Left lobe of liver (tissue), 2 donors: ENCODE results near the gene RAB3B. TPM values are rescaled to one million over a fixed set of nuclear protein-coding genes. Genes with fewer than 3 reads are reported as not detected.
"Not testable (repeated sequence)": the region's sequence is repeated elsewhere in the genome, so short reads cannot be mapped to it uniquely, and the experiment has no call there.

Experiments
- ATAC-seq: fragments of 200-7000 bp; cut with Tn5 transposase; one replicate; pipeline ENCODE4 v1.9.1; 2020; ENCODE audit warnings: mild to moderate bottlenecking, moderate library complexity
- DNase-seq: peaks from one replicate; pipeline ENCODE4 v3.0.0-alpha.2; 2020; ENCODE audit warnings: low spot score
- total RNA-seq: library from RNA; stranded (reverse); gene quantifications from one replicate; pipeline ENCODE4 v1.2.1, GENCODE V29; 2021
- donor health status: DM: no; HTN: no; CAD: no; lungs with moderate emphysema.
- donor health status: DM: no; HTN: yes; CAD: no.

RAB3B gene, protein sequence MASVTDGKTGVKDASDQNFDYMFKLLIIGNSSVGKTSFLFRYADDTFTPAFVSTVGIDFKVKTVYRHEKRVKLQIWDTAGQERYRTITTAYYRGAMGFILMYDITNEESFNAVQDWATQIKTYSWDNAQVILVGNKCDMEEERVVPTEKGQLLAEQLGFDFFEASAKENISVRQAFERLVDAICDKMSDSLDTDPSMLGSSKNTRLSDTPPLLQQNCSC
- 0.15 TPM for total RNA-seq

DNA sequence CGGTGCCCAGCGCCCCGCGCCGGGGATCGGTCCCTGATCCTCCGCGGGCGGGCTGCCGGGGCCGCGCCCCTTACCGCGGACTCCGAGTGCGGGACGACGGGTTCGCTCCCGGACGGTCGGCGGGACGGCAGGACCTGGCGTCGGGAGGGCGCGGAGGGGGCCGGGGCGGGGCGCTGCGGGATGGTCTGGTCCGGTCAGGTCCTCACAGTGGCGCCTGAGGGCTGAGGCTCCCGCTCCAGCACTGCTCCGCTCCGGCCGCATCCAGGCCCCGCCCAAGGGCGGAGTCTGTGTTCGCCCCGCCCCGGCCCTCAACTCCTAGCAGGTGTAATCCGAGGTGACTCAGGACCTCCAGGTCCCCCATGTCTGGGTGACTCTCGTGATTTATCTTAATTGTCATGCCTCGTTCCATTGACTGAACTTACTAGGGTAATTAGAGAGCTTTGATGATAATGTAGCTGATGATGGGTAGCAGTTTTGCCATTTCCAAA, at the start of gene RAB3B:
TSS of gene RAB3B (minus strand) at position 223 of the 488 bp plus-strand sequence. CDS start 13,583 bp downstream, outside the sequence.
- ATAC-seq, result peak; percentile 94

DNA sequence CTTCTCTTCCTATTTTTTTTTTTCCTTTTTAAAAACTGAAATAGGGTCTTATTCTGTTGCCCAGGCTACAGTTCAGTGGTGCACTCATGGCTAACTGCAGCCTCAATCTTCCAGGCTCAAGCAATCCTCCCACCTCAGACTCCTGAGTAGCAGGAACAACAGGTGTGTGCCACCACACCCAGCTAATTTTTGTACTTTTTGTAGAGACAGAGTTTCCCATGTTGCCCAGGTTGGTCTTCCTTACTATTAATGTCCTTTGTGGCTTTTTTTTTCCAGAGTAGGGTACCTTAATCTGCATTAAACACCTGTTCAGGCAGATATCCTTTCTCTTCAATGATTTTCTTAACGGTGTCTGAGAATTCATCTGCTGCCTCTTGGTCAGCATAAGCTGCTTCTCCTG, 47.4 kb upstream of the RAB3B start:
- DNase-seq (no peak), ATAC-seq (no peak)

More for the DNA sequence above, at the start of gene RAB3B:
- peak; percentile 51 for DNase-seq

DNA sequence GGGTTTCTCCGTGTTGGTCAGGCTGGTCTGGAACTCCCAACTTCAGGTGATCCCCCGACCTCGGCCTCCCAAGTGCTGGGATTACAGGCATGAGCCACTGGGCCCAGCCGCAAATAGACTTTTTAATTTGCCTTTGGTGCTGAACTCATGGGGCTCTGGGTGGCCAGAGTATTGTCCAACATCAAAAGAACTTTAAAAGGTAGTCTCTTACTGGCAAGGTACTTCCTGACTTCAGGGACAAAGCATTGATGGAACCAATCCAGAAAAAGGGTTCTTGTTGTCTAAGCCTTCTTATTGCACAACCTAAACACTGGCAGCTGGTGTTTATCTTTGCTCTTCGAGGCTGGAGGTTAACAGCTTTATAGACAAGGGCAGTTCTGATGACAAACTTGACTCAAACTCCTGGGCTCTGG, 46.9 kb upstream of the RAB3B start:
- no peak for DNase-seq
- peak; percentile 19 for ATAC-seq

DNA sequence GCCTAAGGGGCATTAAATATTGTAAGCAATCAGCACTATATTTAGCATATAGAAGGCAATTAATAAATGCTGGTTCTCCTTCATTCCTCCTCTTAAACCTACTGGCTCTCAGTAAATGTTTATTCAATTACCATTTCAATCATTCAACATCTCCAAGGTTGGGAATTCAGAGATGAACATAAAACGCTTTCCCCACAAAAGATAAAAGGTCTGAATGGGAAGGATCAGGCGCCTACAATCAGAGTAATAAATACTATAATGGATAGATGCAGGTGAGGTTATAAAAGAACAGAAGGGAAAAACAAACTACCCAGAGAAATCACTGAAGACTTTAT, 43.5 kb upstream of the RAB3B start:
- DNase-seq, result no peak
- ATAC-seq, result no peak

DNA sequence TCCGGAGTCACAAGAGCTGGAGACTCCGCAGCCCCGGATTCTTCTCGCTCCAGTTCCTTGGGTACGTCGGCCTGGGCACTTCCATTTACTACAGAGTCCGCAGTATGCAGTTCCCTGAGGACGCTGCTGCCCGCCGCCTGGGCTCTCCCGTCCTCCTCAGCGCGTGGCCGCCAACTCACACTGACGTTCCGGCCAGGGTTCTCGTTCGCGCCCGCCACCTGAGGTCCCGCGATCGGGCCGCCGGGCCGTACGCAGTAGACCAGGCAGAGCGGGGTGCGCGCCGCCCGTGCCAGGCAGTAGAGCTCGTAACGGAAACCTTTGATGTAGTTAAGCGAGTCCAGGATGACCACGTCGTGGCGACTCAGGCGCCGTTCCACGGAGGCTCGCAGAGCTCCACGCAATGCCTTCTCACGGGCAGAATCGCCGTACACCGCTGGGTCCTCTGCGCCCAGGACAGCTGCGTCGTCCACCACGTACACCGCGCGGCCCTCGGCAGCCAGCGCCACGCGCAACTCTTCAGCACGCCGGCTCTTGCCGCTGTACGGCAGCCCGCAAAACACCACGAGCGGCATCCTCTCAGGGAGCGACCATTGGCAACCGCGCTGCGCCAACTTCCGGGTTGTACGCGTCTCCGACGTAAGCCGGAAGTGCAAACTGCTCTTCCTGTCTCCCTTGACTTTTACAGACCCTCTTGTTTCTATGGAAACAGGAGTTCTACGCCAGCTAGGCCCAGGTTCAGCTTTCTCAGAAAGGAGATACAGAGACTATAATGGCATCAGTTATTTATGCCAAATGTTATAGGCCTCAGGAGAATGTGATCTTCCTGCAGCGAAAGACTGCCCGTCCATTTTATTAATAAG, 42.9 kb upstream of the RAB3B start, which contains the start of gene KTI12:
TSS of gene KTI12 (minus strand) at position 621 of the 860 bp plus-strand sequence. CDS start at position 572, 49 bp downstream.
- ATAC-seq (peak; percentile 87), DNase-seq (peak; percentile 83)

DNA sequence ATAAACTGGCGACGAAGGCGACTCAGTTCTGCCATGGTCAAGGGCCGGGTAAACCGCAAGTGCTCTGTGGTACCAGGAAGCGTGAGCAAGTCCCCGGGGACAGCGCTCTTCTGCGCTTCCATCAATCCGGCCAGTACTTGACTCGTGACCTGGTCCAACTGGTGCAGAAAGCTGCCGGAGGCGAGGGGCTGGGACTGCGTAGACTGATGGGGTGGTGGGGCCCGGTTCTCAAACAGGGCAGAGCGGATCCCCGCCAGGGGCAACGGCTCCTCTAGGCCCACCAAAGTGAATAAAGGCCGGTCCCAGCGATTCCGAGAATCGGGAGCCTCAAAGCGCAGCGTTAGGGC, 42.3 kb upstream of the RAB3B start:
- peak; percentile 51 for DNase-seq
- peak; percentile 62 for ATAC-seq

DNA sequence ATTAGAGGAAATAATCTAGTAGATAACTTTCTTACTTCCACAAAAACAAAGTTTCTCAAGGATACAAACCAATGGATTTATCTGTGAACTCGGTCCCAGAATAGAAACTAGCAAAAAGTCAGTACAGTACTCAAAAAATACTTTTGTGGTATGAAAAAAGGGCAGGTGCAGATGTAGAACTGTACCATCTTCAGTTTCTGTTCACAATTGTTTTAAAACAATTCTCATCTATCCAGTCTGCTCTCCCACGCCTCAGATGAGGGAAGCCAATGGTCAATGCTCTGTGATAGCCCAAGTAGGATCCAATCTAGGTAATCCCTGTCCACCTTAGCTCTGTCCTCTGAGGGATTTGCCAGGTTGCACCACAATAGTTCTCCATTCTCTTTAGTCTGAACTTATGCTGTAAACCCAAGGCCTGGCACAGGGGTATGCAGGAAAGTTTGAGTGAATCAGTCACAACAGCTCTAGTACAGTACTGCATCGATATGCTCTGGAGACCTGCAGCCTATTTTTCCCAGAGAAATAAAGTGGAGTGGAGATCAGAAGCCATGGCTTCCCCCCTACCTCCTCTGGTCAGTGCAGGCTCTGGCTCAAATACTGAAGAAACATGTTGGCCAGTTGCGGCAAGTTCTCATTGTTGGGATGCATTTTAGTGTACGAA, 41.8 kb upstream of the RAB3B start:
- ATAC-seq (no peak), DNase-seq (no peak)

DNA sequence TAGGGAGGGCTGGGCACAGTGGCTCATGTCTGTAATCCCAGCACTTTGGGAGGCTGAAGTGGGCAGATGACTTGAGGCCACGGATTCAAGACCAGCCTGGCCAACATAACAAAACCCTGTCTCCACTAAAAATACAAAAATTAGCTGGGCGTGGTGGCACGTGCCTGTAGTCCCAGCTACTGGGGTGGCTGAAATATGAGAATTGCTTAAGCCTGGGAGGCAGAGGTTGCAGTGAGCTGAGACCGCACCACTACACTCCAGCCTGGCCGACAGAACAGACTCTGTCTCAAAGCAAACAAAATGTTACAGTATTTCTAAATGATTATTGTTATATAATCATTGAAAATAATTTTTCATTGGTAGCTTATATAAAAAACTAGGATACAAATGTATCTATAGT, 38.3 kb upstream of the RAB3B start:
- DNase-seq (peak; percentile 56), ATAC-seq (peak; percentile 50)

DNA sequence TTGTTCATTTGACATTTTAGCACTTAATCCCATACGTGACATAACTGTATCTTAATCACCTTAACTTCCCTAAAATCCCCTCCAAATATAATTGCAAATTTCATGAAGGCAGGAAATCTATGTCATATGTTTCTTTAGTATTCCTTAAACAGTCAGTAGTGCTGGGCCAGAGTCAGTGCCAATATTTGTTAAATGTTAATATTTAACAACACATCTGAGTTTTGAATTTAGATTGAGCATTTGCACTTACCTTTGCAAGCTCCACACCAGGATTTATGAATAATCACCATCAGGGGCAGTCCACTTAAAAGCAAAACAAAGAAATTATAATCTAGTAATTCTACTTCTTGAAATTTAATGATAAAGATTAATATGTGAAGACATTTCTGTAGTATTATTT, 37.8 kb upstream of the RAB3B start:
- DNase-seq (no peak), ATAC-seq (peak; percentile 65)

DNA sequence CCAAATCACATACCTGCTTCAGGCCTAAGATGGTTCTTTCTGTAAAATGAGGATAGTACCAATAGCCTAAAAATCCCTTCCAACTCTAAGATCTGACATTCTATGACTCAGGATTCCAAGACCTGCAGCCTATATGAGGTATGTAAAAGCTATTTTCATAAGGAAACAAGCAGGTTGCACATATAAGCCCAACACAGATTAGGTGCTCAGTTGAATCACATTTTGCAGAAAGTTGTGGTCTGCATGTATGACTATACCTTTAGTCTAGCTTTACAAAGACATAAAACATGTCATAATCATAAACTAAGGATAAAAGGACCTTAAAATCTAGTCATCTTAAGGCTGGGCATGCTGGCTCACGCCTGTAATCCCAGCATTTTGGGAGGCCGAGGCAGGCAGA, 35.8 kb upstream of the RAB3B start:
- no peak for DNase-seq
- no peak for ATAC-seq

DNA sequence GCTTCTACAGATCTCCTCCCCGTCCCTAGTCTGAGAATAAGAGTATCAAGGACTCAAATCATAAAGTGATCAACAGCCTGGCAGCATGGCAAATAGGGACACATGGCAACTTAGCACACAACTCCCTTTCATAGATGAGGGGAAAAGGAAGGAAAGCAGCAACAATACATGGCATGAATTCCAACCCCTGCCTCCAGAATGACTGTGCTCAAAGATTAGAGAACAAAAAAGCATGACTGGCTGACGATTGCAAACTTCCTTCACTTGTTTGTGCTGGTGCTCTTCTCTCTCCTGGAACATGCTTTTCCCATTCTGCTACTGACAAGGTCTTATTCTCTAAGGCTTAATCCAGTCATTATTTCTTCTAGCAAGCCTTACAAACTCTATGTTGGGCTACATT, 31.6 kb upstream of the RAB3B start:
- ATAC-seq (no peak), DNase-seq (no peak)

DNA sequence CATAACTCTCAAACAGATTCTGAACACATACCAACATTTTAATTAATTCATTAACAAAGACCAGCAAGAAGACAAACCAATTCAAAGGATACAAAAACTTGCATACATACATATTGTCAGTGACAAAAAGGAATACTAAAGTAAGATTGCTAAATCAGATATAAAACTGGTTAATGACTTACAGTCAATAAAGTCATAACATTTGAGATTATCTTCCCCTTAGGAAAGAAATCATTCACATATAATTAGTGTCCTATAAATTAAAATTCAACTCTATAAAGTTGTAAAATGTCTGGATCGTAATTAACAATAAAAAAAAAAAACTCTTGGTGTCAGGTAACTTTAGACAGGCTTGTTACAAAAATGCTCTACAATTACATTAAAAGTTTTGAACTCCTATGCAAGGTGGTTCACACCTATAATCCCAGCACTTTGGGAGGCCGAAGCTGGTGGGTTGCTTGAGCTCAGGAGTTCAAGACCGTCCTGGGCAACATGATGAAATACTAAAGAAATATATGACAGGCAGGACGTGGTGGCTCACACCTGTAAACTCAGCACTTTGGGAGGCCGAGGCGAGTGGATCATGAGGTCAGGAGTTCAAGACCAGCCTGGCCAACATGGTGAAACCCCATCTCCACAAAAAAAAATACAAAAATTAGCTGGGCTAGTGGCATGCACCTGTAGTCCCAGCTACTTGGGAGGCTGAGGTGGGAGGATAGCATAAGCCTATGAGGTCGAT, 17.7 kb upstream of the RAB3B start:
- DNase-seq, result no peak
- ATAC-seq, result no peak

DNA sequence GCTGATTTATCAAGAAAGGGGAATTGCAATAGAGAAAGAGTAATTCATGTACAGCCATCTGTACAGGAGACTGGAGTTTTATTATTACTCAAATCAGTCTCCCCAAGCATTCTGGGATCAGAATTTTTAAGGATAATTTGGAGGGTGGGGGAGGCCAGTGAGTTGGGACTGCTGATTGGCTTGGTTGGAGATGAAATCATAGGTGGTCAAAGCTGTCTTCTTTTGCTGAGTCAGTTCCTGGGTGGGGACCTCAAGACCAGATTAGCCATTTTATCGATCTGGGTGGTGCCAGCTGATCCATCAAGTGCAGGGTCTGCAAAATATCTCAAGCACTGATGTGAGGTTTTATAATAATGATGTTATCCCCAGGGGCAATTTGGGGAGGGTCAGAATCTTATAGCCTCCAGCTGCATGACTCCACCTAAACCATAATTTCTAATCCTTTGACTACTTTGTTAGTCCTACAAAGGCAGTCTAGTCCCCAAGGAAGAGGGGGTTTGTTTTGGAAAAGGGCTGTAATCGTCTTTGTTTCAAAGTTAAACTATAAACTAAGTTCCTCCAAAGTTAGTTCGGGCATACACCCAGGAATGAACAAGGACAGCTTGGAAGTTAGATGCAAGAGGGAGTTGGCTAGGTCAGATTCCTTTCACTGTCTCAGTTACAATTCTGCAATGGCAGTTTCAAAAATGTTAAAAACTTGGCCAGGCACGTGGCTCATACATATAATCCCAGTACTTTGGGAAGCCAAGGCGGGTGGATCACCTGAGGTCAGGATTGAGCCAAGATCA, 16.9 kb upstream of the RAB3B start:
- ATAC-seq, result no peak
- no peak for DNase-seq

DNA sequence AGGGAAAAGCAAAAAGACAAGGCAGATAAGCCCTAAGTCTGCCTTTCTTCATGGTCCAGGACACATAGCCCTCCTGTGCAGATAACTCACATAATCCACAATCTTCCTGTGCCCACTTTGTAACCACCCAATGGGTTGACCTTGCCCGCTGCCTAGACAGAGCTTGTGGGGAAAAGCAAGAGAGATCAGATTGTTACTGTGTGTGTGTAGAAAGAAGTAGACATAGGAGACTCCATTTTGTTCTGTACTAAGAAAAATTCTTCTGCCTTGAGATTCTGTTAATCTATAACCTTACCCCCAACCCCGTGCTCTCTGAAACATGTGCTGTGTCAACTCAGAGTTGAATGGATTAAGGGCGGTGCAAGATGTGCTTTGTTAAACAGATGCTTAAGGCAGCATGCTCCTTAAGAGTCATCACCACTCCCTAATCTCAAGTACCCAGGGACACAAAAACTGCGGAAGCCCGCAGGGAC, 15.6 kb upstream of the RAB3B start:
- not testable (repeated sequence) for DNase-seq, ATAC-seq

DNA sequence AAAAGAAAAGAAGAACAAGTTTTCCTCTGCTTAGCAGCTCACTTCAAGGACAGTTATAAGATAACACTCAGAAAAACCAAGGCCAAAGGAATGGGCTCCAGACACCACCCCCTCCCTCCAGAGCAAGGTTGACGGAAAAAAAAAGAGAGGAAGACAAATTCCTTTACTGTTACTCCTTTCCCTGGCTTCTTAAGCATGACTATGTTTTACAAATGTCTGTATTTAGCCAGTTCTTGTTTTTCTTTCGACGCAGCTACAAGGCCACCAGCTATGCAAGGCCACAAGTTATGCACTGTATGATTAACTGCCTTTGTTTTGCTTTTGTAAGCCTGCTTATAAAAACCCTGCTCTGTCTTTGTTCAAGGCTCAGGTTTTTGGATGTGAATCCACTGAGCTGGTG, 15.0 kb upstream of the RAB3B start:
- not testable (repeated sequence) for ATAC-seq, DNase-seq

DNA sequence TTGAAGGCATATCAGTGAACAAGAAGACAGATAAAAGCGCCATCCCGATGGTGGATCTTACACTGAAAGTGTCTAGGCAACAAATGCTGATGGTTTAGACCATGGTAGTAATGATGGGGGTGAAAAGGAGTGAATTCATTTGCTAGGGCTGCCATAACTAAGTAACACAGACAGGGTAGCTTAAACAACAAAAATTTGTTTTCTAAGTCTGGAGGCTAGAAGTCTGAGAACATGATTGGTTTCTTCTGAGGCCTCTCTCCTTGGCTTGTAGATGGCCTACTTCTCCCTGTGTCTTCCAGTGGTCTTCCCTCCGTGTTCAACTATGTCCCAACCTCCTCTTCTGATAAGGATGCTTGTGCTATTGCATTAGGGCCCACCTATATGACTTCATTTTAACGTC, 13.4 kb upstream of the RAB3B start:
- ATAC-seq (no peak), DNase-seq (no peak)

DNA sequence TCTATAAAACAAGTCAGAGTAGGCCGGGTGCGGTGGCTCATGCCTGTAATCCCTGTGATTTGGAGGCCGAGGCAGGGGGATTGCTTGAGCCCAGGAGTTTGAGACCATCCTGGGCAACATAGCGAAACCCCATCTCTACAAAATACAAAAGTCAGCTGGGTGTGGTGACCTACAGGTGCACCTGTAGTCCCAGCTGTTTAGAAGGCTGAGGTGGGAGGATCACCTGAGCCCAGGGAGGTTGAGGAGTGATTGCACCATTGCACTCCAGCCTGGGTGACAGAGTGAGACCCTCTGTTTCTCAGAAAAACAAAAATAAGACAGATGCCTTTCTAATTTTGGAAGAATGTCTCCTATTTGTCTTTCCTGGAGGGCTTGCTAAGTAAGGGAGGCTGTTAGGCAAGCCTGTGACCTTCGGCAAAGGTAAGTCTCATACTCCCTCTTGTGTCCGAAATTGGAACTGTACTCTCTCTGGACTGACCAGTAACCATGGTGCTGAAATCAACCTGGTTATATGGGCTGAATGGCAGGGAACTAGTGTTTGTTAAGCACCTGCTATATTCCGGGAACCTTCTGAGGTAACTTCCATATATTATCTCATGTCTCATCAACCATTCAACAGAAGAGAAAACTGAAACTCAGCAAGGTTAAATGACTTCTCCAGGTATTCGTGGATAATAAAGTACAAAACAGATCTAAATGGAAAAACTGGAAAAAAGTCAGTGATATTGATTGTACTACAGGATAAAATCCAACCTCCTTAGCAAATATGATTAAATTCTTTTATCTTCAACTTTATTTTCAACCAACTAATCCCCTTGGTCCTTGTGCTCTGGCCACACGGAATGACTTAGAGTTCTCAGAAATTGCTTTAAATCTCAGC, 11.8 kb upstream of the RAB3B start:
- DNase-seq (no peak), ATAC-seq (peak; percentile 100)

DNA sequence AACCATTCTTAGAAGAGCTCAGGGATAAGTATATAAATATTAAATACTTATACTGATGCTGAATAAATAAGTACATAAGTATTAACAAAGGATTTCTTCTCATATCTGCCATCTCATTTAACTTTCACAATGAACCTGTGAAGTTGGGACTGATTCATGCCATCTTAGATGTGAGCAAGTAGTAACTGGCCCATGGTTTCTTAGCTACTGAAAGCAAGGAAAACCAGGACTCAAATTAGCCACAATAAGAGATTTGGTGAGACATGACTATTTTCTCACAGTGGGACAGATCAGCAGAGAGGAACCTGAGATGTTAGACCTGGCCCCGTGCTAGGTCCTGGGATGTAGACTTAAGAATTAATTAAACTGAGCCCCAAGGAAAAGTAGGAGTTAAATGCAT, 8.2 kb upstream of the RAB3B start:
- DNase-seq (no peak), ATAC-seq (no peak)

DNA sequence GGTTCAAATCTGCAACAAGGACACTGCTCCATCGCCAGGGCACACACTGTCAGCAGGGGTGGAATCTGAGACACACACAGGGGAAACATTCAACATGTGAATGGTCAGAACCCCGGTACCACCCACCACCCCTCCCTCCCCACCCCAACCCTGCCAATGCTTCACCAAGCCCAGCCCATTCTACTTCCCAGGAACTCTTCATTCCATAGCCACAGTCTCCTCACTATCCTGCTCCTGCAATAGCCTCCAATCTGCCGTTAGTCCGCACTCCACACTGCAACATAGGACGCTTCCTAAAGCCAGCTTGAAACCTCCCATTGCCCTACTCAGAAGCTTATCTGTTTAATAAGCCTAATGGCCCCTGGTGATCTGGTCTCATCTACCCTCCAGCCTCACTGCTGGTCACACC, 7.5 kb upstream of the RAB3B start:
- ATAC-seq, result no peak
- DNase-seq, result no peak
